CD4-positive, alpha-beta T cell (primary cell): ENCODE results near the gene REPIN1. TPM values are rescaled to one million over a fixed set of nuclear protein-coding genes. Genes with fewer than 3 reads are reported as not detected.
A peak's percentile ranks its signal among the peaks of the same experiment; 100 is the strongest.

Source experiments
- ATAC-seq: fragments of 200-7000 bp; cut with Tn5 transposase; one replicate; pipeline ENCODE4 v1.10.0; 2022; ENCODE audit warnings: mild to moderate bottlenecking; ENCODE audit not compliant: poor library complexity
- CTCF ChIA-PET: fragments of 350-600 bp; sonication (Branson Sonifier 250); formaldehyde crosslinking; loops from one replicate; lab custom pipeline; 2021; ENCODE audit warnings: antibody characterized with exemption, inconsistent platforms; lab: Charles Lee
- POLR2A ChIA-PET: fragments of 350-600 bp; sonication (Branson Sonifier 250); formaldehyde crosslinking; loops from one replicate; lab custom pipeline; 2021; ENCODE audit warnings: antibody characterized with exemption, inconsistent platforms; lab: Charles Lee
- DNase-seq, 14 experiments: peaks; one replicate each; pipeline ENCODE4 v3.0.0-alpha.2; 2013 to 2020; ENCODE audit warnings: mixed read lengths in 2 of 14
- H3K27ac ChIP-seq, 2 donors: one replicate each; pipeline versions ENCODE4 v1.5.1 to v1.7.0; 2013; ENCODE audit warnings: low read length in 2 of 2, low read depth in 1 of 2, mild to moderate bottlenecking in 1 of 2
- H3K27me3 ChIP-seq, 2 experiments: 1 replicate in 1 of 2; 2 replicates in 1 of 2; pipeline versions ENCODE4 v1.6.1 to v1.7.0; 2013; ENCODE audit warnings: low read length in 2 of 2, control low read depth in 1 of 2, mild to moderate bottlenecking in 1 of 2, moderate library complexity in 1 of 2; ENCODE audit not compliant: insufficient read depth in 2 of 2, control insufficient read depth in 1 of 2
- H3K36me3 ChIP-seq: one replicate; pipeline ENCODE4 v1.6.1; 2013; ENCODE audit warnings: low read length, control low read depth; ENCODE audit not compliant: insufficient read depth
- H3K4me1 ChIP-seq: one replicate; pipeline ENCODE4 v1.6.1; 2013; ENCODE audit warnings: low read length, control low read depth; ENCODE audit not compliant: insufficient read depth
- H3K4me3 ChIP-seq: one replicate; pipeline ENCODE4 v1.5.1; 2013; ENCODE audit warnings: mild to moderate bottlenecking, low read length, moderate library complexity
- H3K9me3 ChIP-seq, 2 experiments: 1 replicate in 1 of 2; 2 replicates in 1 of 2; pipeline versions ENCODE4 v1.6.1 to v1.7.0; 2013; ENCODE audit warnings: low read length in 2 of 2, mild to moderate bottlenecking in 2 of 2, control low read depth in 1 of 2, moderate library complexity in 1 of 2; ENCODE audit not compliant: control insufficient read depth in 1 of 2, insufficient read depth in 1 of 2
- H3K27ac Mint-ChIP-seq: one replicate; pipeline ENCODE4 v1.8.0; 2020; ENCODE audit warnings: mixed read lengths
- H3K27me3 Mint-ChIP-seq: one replicate; pipeline ENCODE4 v1.8.0; 2021; ENCODE audit warnings: mixed read lengths
- H3K36me3 Mint-ChIP-seq: one replicate; pipeline ENCODE4 v1.8.0; 2021; ENCODE audit warnings: low read depth, mixed read lengths
- H3K4me1 Mint-ChIP-seq: one replicate; pipeline ENCODE4 v1.8.0; 2021; ENCODE audit warnings: low read depth, mixed read lengths
- H3K4me3 Mint-ChIP-seq: one replicate; pipeline ENCODE4 v1.8.0; 2020; ENCODE audit warnings: mild to moderate bottlenecking, mixed read lengths
- H3K9me3 Mint-ChIP-seq: one replicate; pipeline ENCODE4 v1.8.0; 2020; ENCODE audit warnings: mixed read lengths
- CTCF ChIP-seq: fragments of 200-600 bp; IDR thresholded peaks from one replicate; pipeline ENCODE4 v1.8.0; 2022; ENCODE audit warnings: antibody characterized with exemption, mild to moderate bottlenecking
- intact Hi-C, 2 experiments: fragments of 100-400 bp; cut with DNase I in 1 of 2; cut with micrococcal nuclease in 1 of 2; formaldehyde crosslinking; loops; one replicate each; pipeline versions ENCODE4 v1.15.1 to v1.9.0; 2023 to 2025; cut with DNase I, micrococcal nuclease
- total RNA-seq, 174 experiments: library from RNA in 2 of 174; stranded (reverse) in 2 of 174; gene quantifications; one replicate each; pipeline ENCODE4 v1.2.3 and lab custom pipeline; 2021 to 2026

The REPIN1 gene
- total RNA-seq, 2 experiments from 2014 or later: 58.2 to 59.8 TPM

- ChIA-PET CTCF (interaction anchor here (1.6 kb wide), 1 partner anchor 26 kb away, joined by 3 read pairs; a partner anchor contains a TSS), POLR2A (interaction anchor here (1.0 to 1.6 kb wide), 2 partner anchors 11 to 26 kb away, joined by 3 to 8 read pairs; partner anchors contain the start of gene REPIN1)
- Mint-ChIP-seq H3K4me3 (peak overlapping the region; percentile 89), H3K4me1 (peaks cover 60% of the 10 kb centered on the region), H3K27ac (peak overlapping the region; percentile 45), H3K9me3 (no peaks in the 10 kb centered on the region), H3K27me3 (no peaks in the 10 kb centered on the region), H3K36me3 (peaks cover 8% of the 10 kb centered on the region)
- Histone ChIP-seq H3K9me3 (no peaks in the 10 kb centered on the region), H3K27ac (peak overlapping the region in 1 of 2 donors; percentile 54), H3K36me3 (no peaks in the 10 kb centered on the region), H3K4me1 (peaks cover 49% of the 10 kb centered on the region), H3K27me3 (no peaks in the 10 kb centered on the region), H3K4me3 (peak overlapping the region; percentile 85)
- no peak for TF ChIP-seq CTCF
- ATAC-seq (peak; percentile 32), DNase-seq (peak in 3 of 14 experiments; percentile 21 to 43 (median 40))
- intact Hi-C loops: loop anchor here (1.0 to 5.0 kb wide), 5 partner anchors 22 to 662 kb away; a partner anchor contains a TSS
Observed at GRCh38 chr7:150379441-150380379, 11.1 kb downstream of the REPIN1 start.

GRCh38 chr7:150380463-150380862, 11.8 kb downstream of the REPIN1 start:
- Histone ChIP-seq H3K4me1 (peaks cover 49% of the 10 kb centered on the region), H3K36me3 (no peaks in the 10 kb centered on the region), H3K9me3 (no peaks in the 10 kb centered on the region), H3K27me3 (no peaks in the 10 kb centered on the region), H3K4me3 (no peak overlapping the region), H3K27ac (no peak overlapping the region)
- peaks cover 6% of the 10 kb centered on the region for H3K36me3 Mint-ChIP-seq
- ATAC-seq (no peak), DNase-seq (peak in 1 of 14 experiments; percentile 18)
- H3K27ac Mint-ChIP-seq: no peak overlapping the region
- TF ChIP-seq CTCF: no peak
- no peaks in the 10 kb centered on the region for H3K9me3 Mint-ChIP-seq
- intact Hi-C loops: loop anchor here in 1 of 2 experiments (2.0 to 5.0 kb wide), 2 partner anchors 22 to 663 kb away; no protein-coding TSS in a partner anchor
- POLR2A ChIA-PET: interaction anchor here (1.6 kb wide), 1 partner anchor 25 kb away, joined by 8 read pairs; a partner anchor contains a TSS
- CTCF ChIA-PET: interaction anchor here (0.6 to 1.6 kb wide), 2 partner anchors 25 to 399 kb away, joined by 3 read pairs; a partner anchor contains a TSS
- H3K4me3 Mint-ChIP-seq: peak overlapping the region; percentile 89
- H3K4me1 Mint-ChIP-seq: peaks cover 53% of the 10 kb centered on the region
- H3K27me3 Mint-ChIP-seq: no peaks in the 10 kb centered on the region

- DNase-seq: peak in 1 of 14 experiments; percentile 10
- ATAC-seq: no peak
- H3K36me3 Mint-ChIP-seq: peaks cover 1% of the 10 kb centered on the region
- no peaks in the 10 kb centered on the region for H3K27me3 ChIP-seq
- H3K36me3 ChIP-seq: no peaks in the 10 kb centered on the region
- no peaks in the 10 kb centered on the region for H3K27me3 Mint-ChIP-seq
- peak overlapping the region; percentile 56 for H3K4me3 Mint-ChIP-seq
- no peak overlapping the region for H3K27ac ChIP-seq
- TF ChIP-seq CTCF: no peak
- H3K27ac Mint-ChIP-seq: no peak overlapping the region
- ChIA-PET POLR2A (interaction anchor here (0.6 to 1.6 kb wide), 2 partner anchors 23 to 25 kb away, joined by 3 to 8 read pairs; a partner anchor contains a TSS), CTCF (interaction anchor here (0.6 to 1.6 kb wide), 2 partner anchors 24 to 398 kb away, joined by 3 read pairs; a partner anchor contains a TSS)
- peaks cover 47% of the 10 kb centered on the region for H3K4me1 Mint-ChIP-seq
- peaks cover 43% of the 10 kb centered on the region for H3K4me1 ChIP-seq
- no peaks in the 10 kb centered on the region for H3K9me3 Mint-ChIP-seq
- no peaks in the 10 kb centered on the region for H3K9me3 ChIP-seq
- intact Hi-C loops: loop anchor here in 1 of 2 experiments (2.0 to 5.0 kb wide), 2 partner anchors 22 to 664 kb away; no protein-coding TSS in a partner anchor
- H3K4me3 ChIP-seq: no peak overlapping the region
Observed at GRCh38 chr7:150381096-150381495, 12.5 kb downstream of the REPIN1 start.
